NCI-H1092 treated with DMSO at 0.1 percent for 48 hours (cell line): ENCODE data around the gene SSR1.
"Not testable (repeated sequence)": the region's sequence is repeated elsewhere in the genome, so short reads cannot be mapped to it uniquely, and the experiment has no call there.

ENCODE experiments used
- DNase-seq: peaks from one replicate; lab custom pipeline; 2025; lab: John Stamatoyannopoulos, UW

The SSR1 gene

DNA sequence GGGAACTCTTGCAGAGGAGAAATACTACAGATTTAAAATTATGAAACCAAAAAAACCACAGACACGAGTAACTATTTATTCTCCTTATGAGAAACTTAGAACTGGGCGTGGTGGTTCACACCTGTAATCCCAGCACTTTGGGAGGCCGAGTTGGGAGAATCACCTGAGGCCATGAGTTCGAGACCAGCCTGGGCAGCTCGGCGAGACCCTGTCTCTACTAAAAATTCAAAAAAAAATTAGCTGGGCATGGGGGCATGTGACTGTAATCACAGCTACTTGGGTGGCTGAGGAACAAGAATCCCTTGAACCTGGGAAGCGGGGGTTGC is 36.8 kb downstream of the SSR1 start:
- DNase-seq, result no peak

DNA sequence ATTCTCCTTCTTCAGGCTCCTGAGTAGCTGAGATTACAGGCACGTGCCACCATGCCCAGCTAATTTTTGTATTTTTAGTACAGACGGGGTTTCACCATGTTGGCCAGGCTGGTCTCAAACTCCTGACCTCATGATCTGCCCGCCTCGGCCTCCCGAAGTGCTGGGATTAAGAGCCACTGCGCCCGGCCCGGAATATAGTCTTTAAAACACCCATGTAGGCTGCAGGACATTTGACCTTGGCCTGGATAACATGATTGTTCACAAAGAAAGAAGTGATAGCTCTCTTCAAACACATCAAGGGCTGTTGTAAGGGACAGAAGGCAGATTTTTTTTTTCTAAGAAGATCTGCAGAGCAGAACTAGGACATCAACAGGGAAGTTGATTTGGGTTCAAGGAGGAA is 38.5 kb downstream of the SSR1 start:
- DNase-seq, result not testable (repeated sequence)

DNA sequence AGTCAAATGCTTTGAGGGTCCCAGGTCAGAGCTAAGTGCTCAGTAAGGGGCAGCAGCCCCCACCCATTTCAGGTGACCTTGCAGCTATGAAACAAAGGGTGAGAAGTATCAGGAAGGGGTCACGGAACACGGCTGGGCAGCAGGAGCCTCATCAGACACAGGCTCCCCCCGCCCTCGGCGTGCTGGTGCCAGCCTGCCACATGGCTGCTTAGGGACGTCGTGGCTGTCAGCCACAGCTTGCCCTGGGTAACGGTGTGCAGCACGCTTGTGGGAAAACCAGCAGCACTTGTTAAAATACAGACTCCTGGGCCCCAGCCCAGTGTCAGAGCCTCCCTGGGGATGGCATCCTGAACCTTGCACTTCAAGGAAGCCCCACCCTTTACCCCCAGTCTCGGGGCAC is 39.3 kb downstream of the SSR1 start:
- no peak for DNase-seq

DNA sequence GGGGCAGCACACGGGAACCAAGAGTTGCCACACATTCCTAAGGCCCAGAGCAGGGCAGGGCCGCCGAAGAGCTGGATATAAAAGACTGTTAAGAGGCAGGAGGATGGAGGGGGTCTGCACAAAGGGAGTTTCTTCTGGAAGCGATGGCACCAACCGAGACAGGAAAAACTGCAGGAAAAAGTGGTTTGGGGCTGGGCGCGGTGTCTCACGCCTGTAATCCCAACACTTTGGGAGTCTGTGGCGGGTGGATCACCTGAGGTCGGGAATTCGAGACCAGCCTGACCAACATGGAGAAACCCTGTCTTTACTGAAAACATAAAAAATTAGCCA is 41.8 kb downstream of the SSR1 start:
- DNase-seq, result no peak

DNA sequence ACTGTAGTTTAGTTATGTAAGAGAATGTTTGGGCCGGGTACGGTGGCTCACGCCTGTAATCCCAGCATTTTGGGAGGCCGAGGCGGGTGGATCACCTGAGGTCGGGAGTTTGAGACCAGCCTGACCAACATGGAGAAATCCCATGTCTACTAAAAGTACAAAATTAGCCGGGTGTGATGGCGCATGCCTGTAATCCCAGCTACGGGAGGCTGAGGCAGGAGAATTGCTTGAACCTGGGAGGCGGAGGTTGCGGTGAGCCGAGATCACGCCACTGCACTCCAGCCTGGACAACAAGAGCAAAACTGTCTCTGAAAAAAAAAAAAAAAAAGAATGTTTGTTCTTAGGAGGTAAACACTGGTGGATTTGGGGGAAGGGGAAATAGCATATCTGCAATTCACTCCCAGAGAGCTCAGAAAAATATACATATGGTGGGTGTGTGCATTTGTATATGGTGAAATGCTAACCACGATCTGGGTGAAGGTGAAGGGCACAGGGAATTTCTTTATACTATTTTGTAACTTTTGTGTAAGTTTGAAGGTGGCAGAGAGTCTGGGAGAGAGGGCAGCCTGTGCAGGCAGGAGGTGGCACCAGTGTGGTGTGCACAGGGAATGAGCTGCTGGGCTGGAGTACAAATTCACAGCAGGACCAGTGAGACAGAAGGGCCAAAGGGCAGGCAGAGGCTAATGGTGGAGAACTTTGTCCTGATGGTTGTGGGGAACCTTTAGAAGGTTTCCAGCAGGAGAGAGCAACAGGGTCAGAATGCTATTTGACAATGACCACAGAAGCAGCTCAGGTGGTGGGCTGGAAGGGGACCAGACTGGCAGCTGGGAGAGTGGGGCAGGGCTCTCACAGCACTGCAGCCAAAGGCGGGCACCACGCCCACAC is 42.4 kb downstream of the SSR1 start:
- DNase-seq, result no peak

DNA sequence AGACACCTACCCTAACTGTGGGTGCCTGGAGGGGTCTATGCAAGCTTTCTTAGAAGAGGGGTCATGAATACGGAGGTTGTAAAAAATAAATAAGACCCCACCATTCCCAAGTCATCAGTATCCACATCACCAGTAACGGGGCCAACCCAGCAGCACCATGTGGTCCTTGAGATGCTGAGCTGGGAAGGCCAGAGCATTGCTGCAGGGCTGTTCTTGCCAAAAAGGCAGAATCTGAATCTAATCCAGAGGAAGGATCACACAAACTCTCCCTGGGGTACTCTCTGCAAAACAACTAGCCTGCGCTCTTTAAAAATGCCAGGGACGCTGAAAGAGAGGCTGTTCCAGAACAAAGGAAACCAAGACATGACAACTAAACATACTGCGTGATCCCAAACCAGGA is 43.2 kb downstream of the SSR1 start:
- DNase-seq, result no peak

GRCh38 chr6:7268816-7269555 is 44.0 kb downstream of the SSR1 start:
- DNase-seq, result no peak

GRCh38 chr6:7268362-7268761 is 44.6 kb downstream of the SSR1 start:
- no peak for DNase-seq

- DNase-seq, result no peak
These were observed 45.4 kb downstream of the SSR1 start for GRCh38 chr6:7267466-7268091.

DNA sequence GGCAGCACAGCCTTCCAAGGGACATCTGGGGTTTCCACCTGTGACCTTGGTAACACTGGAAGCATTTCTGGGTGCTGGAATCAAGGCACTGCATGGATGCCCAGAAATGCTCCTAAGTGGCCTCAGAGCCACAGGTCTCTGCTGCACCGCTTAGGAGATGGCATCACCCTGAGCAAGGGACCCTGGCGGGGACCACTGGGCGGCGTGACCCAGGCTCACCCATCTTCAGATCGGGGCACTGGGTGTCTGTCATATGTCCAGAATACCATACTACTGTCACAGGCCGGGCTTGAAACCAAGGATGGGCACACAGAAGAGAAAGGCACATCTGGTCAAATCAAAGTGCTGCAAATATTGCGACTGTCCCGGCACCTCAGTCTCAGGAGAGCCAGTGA is 45.9 kb downstream of the SSR1 start:
- DNase-seq, result no peak

GRCh38 chr6:7265385-7265726 is 47.6 kb downstream of the SSR1 start:
- not testable (repeated sequence) for DNase-seq

GRCh38 chr6:7264686-7265384 is 48.2 kb downstream of the SSR1 start:
- DNase-seq, result no peak

GRCh38 chr6:7264041-7264440 is 49.0 kb downstream of the SSR1 start:
- DNase-seq, result no peak

GRCh38 chr6:7263519-7263805 is 49.5 kb downstream of the SSR1 start:
- not testable (repeated sequence) for DNase-seq

DNA sequence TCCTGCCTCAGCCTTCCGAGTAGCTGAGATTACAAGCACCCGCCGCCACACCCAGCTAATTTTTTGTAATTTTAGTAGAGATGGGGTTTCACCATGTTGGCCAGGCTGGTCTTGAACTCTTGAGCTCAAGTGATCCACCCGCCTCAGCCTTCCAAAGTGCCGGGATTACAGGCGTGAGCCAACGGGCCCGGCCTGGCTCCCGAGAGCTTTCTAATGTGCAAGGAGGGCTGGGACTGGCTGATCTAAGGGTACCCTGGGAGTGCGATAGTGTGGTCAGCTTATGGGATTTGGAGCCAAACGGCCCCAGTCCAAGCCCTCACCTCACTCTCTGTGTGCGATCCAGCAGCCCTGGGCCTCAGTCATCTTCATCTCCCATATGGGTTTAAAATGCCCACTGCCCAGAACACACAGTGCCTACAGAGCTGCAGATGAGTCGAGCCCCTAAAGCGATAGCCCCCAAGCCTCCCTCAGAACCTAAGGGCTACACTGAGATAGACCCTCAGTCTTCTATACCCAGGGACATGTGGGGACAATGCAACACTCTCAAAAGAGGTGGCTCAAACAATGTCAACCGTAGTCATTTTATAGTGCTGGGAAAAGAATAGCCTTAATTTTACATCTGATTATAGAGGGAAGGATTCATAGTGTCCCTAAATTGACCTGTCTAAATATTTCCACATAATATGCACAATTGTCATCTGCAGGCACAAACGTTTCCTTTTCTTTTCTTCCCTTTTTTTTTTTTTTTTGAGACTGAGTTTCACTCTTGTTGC is 50.1 kb downstream of the SSR1 start:
- DNase-seq, result no peak

GRCh38 chr6:7261852-7262461 is 51.0 kb downstream of the SSR1 start:
- DNase-seq, result no peak

DNA sequence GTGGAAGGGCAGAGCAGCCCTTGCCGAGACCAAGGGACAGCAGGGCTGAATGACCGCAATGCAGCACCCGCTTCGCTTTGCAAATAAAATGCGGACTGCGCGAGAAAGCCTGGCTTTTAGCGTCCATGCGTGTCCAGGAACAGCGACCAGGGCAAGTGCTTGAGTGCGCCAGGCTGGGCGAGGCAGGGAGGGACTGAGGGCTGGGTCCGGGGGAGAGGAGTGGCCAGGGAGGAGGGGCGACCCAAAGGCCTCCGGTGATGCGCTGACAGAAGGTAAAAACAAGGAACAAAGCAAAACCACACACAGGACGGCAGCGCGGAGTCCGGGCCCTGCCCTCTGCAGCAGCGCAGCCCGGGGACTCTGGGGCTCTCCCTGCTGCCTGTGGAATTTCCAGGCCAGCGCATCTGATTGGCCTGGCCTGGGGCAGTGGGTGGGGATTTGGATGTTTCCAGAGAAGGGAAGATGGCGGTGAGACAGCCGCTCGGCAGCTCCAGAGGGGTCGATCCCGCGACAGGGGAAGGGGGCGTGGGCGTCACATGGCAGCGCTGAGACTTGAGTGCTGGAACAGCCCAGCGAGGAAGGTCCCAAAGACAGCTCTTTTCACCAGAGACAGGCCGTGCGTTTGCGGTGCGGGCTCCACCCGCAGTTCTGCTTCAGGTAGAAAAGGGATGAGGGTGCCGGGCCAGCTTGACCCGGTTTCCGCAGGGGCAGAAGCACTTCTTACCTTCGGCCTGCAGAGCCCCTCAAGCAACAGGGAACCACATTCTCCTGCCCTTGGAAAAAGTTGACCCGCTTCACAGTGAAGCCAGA is 51.8 kb downstream of the SSR1 start:
- DNase-seq, result peak; percentile 33

- DNase-seq, result no peak
These were observed 52.5 kb downstream of the SSR1 start for GRCh38 chr6:7260291-7261031.

GRCh38 chr6:7258231-7258763 is 54.7 kb downstream of the SSR1 start:
- no peak for DNase-seq
